HK-2 (cell line): Measurements from ENCODE around the gene CD22.
A peak's percentile ranks its signal among the peaks of the same experiment; 100 is the strongest.

Experiments
- DNase-seq: peaks from one replicate; pipeline ENCODE4 v3.0.0-alpha.2; 2018; ENCODE audit not compliant: unreplicated experiment

The CD22 gene

GRCh38 chr19:35314031-35314430, 15.0 kb upstream of the CD22 start:
- DNase-seq = no peak

GRCh38 chr19:35314858-35315470, 14.0 kb upstream of the CD22 start:
- DNase-seq = no peak

- DNase-seq = no peak
Observed at GRCh38 chr19:35315883-35316282, 13.1 kb upstream of the CD22 start.

GRCh38 chr19:35316560-35316959, 12.4 kb upstream of the CD22 start:
- DNase-seq = no peak

GRCh38 chr19:35317464-35318043, 11.4 kb upstream of the CD22 start:
- DNase-seq = no peak

- DNase-seq = peak; percentile 97
Observed at GRCh38 chr19:35318679-35319448, 10.1 kb upstream of the CD22 start.

GRCh38 chr19:35320065-35320713, 8.8 kb upstream of the CD22 start:
- no peak for DNase-seq

- no peak for DNase-seq
Observed at GRCh38 chr19:35321291-35321690, 7.7 kb upstream of the CD22 start.

GRCh38 chr19:35322014-35322413, 7.0 kb upstream of the CD22 start:
- DNase-seq = no peak

GRCh38 chr19:35327642-35328041, 1.3 kb upstream of the CD22 start:
- DNase-seq = no peak

- DNase-seq = no peak
Observed at GRCh38 chr19:35329323-35329722, 336 bp downstream of the CD22 start.

GRCh38 chr19:35330475-35330874, 1.5 kb downstream of the CD22 start:
- DNase-seq = no peak

GRCh38 chr19:35331551-35332214, 2.7 kb downstream of the CD22 start:
- no peak for DNase-seq

GRCh38 chr19:35332817-35333216, 3.8 kb downstream of the CD22 start:
- no peak for DNase-seq

- no peak for DNase-seq
Observed at GRCh38 chr19:35334144-35334753, 5.3 kb downstream of the CD22 start.

- DNase-seq = no peak
Observed at GRCh38 chr19:35336166-35336955, 7.4 kb downstream of the CD22 start.

GRCh38 chr19:35337097-35337983, 8.4 kb downstream of the CD22 start:
- no peak for DNase-seq

GRCh38 chr19:35337984-35338296, 9.0 kb downstream of the CD22 start:
- no peak for DNase-seq

- DNase-seq = no peak
Observed at GRCh38 chr19:35340431-35340830, 11.4 kb downstream of the CD22 start.

- no peak for DNase-seq
Observed at GRCh38 chr19:35341006-35341405, 12.0 kb downstream of the CD22 start.
